ENCODE results near the gene LYL1. TPM values are rescaled to one million over a fixed set of nuclear protein-coding genes. Genes with fewer than 3 reads are reported as not detected.

LYL1 gene
- total RNA-seq, result 24.1 TPM

GRCh38 chr19:13102666-13103580 lies at the start of gene LYL1:
TSS of gene LYL1 (minus strand) at chr19:13102858. CDS start at chr19:13101171, 1,687 bp downstream.

GRCh38 chr19:13150187-13150930 lies 47.7 kb upstream of the LYL1 start, which contains the start of the genes IER2 and STX10:
TSS of gene IER2 (plus strand) at chr19:13150411. CDS start at chr19:13153187, 2,776 bp downstream.
TSS of gene STX10 (minus strand) at chr19:13150375. CDS start at chr19:13150173, 202 bp downstream.

GRCh38 chr19:13117772-13118423 lies 15.2 kb upstream of the LYL1 start, which contains the start of gene NACC1:
TSS of gene NACC1 (plus strand) at chr19:13118264. CDS start at chr19:13135208, 16,944 bp downstream.

GRCh38 chr19:13116282-13117175 lies 13.9 kb upstream of the LYL1 start, which contains the start of gene TRMT1:
TSS of gene TRMT1 (minus strand) at chr19:13116740. CDS start at chr19:13116399, 341 bp downstream.

Other genes with a start within 250 kb of the LYL1 start
- gene DNASE2, start 221.4 kb downstream of the LYL1 start, total RNA-seq, result 15.4 TPM
- gene KLF1, start 215.7 kb downstream of the LYL1 start, total RNA-seq, result 7.1 TPM
- 45.0 TPM for gene GCDH, start 211.7 kb downstream of the LYL1 start, total RNA-seq
- 1.4 TPM for gene SYCE2, start 183.6 kb downstream of the LYL1 start, total RNA-seq
- gene FARSA, start 169.1 kb downstream of the LYL1 start, total RNA-seq, result 49.1 TPM
- 525 TPM for gene CALR, start 164.2 kb downstream of the LYL1 start, total RNA-seq
- 77.2 TPM for gene RAD23A, start 157.0 kb downstream of the LYL1 start, total RNA-seq
- 19.3 TPM for gene GADD45GIP1, start 145.6 kb downstream of the LYL1 start, total RNA-seq
- gene DAND5, start 133.3 kb downstream of the LYL1 start, total RNA-seq, result not detected
- 48.9 TPM for gene NFIX, start 107.4 kb downstream of the LYL1 start, total RNA-seq
- 28.3 TPM for gene TRMT1, start 13.9 kb upstream of the LYL1 start, total RNA-seq
- gene NACC1, start 15.4 kb upstream of the LYL1 start, total RNA-seq, result 20.8 TPM
- gene STX10, start 47.5 kb upstream of the LYL1 start, total RNA-seq, result 49.5 TPM
- 62.4 TPM for gene IER2, start 47.6 kb upstream of the LYL1 start, total RNA-seq

All from metanephros (tissue), 1 donor.